MV-4-11 (cell line): ENCODE measurements around the gene DPYSL3.

Source experiments
- DNase-seq: peaks from one replicate; lab custom pipeline; 2025; lab: John Stamatoyannopoulos, UW

Gene DPYSL3

DNA sequence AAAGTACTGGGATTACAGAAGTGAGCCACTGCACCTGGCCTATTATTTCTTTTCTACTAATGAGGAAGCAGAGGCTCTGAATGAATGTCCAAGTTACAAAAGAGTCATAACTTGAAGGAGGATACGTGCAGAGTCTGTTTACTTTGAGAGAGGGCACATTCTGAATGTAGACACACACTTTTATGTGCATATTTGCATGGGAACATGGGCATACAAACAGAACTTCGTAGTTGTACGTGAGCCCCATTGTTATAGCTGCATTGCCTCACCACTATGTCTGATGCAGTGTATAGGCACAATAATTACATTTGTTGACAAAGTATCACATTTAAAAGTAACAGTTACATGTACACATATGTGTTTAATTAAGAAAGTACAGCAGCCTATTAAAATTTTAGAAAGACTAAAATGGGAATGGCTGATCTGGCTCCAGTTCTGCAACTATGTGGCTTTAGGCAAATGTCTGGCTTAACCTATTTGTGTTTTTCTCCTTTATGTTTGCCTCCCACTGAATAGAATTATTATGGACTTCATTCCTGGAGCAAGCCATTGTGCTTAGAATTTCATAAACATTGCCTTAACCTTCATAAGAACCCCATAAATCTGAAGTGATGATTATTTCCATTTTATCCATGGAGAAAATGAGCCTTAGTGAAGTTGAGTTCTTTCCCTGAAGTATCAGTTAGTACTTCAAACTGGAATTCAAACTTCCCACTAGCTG is 3.0 kb upstream of the DPYSL3 start:
- no peak for DNase-seq

DNA sequence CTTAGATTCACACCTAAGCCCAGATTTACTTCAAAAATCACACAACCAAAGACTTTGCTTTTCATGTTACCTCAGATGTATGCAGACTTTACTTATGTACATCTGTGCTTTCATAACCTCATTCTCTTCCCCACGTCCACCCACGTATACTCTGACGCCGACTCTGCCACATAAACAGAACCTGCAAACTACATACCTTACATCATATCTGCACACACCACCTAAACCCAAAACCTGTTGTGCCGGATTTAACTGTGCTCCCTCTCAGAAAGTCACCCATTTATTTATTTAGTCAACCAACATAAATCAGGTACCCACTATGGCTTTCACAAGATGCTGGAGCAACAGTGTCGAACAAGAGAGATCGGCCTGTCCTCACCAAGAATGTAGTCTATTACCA is 1.0 kb upstream of the DPYSL3 start:
- no peak for DNase-seq

DNA sequence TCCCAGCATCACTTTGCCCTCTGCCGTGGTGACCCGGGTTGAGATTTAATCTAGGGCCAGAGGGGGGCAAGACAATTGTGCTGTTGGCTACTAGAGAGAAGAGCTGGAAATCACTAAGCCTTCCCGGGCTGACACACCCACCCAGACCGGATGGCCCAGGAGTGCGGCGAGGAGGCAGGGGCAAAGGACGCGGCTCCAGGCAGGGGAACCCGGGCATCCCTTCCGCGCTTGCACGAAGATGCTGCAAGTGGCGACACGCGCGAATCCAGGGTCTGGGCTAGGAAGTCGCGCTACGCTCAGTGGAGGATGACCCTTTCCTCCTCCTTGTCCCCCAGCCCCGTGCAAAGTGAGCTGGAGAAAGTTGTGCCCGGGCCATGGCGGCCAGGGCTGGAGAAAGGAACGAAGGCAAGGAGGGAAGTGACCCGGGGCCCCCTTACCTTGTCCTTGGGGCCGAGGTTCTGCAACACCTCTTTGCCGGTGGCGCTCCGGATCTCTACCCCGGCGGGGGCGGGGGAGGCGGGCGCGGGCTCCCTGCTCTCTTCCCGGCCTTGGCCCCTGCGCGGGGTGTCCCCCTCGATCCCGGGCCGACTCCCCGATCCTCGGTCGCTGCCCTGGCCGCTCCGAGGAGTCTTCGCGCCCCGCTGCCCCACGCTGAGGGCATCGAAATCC is 693 bp downstream of the DPYSL3 start:
- no peak for DNase-seq

DNA sequence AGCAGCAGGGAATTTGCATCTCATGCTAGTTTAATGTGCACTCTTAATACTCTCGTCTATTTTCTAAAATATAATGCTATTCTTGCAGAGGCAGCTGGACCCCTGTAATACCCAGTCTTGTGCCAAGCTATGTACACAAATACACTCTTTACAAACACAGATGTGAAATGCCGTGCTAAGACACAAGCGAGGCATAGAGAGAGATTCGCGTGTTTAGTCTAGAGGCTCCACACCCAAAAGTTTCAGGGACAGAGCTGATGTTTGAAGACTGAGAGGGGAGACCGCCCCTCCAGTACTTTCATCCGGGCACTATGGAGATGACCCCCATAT is 1.2 kb downstream of the DPYSL3 start:
- DNase-seq = no peak

DNA sequence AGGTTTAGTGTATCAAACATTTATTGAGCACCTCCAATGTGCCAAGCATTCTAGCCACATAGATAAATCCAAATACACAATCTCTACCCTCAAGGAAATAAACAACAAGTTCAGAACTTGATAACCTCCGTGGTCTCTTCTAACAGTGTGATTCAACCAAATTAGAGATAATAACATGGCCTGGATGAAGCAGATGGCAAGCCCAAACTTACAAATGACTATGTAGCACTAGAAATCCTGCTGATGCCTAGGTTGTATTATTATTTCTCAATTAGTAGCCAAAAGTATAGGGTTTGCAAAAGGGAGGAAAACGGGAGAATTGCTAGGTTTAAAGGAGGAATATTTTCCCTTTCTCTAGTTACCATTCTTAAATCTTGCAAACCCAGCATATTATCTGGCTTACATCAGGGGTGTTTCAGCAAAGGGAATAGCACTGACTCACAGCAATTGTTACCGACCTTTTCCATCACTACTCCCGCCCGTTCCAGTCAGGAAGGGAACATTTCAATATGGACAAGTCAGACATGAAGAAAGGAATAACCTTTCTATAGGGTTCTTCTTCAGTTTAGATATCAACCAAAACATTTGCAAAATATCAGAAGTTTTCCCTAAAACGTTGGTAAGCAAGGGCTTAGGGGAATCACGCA is 2.3 kb downstream of the DPYSL3 start:
- DNase-seq = no peak

DNA sequence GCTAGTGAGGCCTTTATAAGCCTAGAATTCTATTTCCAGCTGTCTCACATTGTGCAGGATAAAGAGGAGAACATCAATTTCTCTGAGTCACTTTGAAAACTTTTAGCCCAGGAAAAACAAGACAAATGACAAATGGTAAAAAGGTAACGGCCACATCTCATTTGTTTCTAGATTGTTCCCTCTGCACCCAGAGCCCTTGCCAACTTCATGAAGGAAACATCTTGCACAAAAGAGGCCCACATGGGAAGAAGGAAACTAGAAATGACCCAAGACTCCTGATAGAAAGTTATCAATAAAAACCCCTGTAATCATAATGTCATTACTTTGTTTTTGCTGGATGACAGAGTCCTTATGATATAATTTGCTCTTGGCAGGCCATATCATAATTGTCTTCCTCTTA is 5.3 kb downstream of the DPYSL3 start:
- DNase-seq = no peak

DNA sequence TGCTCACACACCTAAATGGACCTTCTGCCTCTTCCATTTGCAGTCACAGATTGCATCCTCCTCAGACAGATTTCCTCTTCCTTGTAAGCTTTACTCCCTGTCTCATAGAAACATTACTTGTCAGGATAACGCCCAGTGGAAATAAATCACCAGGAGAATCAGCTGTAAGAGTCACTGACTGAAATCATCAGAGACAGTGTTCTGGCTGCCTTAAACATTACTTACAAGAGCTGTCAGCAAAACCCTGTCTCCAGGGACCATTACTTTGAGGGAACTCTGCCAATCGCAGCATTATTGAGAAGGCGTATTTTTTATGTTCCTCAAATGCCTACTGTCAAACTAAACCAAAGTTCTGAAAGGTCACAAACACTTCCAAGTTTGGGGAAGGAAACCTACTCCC is 5.9 kb downstream of the DPYSL3 start:
- DNase-seq = no peak

DNA sequence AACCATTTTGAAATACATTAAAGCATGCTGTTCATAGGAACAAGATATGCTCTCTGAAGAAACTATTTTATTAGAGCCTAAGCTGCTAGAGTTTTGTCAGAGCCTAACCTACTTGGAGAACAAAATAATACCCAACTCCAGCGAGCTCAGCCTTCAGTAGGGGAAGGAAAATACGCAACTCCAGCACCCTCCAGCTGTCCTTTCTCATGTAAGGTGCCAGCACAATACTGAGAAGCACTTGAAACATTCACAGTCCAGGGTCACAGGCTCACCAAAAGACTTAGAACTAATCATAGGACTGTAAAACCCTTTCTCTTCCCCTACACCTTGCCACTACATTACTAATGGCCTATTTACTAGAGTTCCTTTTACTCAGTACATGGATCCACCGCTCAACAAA is 18.9 kb downstream of the DPYSL3 start:
- DNase-seq = no peak

DNA sequence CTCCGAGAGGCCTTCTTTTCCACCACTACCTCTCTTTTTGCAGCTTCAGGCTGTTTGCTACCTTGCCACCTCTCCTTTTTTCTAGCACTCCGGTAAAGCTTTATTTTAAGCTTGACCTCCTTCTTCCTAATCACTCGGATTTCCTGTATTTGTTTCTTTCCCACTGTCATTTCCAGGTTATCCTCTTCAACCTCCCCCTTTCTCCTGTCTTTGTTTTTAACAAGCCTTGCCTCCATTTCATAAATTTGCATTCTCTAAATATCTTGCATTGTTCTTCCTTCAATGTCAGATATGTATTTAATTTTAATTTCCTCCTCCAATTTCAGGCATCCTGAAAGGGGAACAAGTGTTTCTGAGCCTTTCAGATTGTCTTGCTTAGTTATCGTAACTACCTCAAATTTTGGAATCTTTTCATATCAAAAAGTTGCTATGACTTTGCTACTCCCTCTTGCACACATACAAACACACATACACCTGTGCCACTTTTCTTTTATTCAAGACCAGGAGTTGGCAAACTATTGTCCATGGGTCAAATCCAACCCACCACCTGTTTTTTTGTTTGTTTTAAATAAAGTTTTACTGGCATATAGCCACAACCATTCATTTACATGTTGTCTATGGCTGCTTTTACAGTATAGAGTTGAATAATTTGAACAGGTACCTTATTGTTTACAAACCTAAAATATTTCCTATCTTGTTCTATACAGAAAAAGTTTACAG is 22.7 kb downstream of the DPYSL3 start:
- DNase-seq = no peak

DNA sequence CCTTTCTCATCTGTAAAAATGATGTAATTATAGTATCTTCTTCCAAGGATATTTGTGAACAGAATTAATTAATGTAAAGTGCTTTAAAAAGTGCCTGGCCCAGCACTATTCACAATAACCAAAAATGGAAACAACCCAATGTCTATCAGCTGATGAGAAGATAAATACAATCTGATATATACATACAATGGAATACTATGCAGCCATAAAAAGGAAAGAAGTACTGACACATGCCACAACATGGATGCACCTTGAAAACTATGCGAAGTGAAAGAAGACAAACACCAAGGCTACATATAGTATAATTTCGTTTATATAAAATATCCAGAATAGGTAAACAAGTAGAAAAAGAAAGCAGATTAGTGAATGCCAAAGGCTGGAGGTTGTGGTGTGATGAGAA is 24.1 kb downstream of the DPYSL3 start:
- no peak for DNase-seq

DNA sequence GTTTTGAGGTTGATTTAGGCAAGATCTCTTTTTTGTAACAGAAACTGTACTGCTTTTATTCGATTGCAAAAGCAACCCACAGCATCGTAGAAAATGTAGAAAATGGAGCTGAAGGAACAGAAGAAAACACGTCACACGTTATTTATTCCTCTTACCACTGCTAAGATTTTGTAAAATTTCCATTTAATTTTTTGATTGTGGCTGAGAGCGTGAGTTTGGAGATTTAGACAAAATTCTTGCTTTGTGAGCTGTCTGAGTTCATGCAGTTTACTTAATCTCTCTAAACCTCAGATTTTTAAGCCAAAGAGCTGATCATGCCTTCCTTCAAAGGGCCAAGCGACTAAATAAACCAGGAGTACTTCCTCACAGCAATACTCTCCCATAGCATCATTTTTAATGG is 24.8 kb downstream of the DPYSL3 start:
- no peak for DNase-seq

DNA sequence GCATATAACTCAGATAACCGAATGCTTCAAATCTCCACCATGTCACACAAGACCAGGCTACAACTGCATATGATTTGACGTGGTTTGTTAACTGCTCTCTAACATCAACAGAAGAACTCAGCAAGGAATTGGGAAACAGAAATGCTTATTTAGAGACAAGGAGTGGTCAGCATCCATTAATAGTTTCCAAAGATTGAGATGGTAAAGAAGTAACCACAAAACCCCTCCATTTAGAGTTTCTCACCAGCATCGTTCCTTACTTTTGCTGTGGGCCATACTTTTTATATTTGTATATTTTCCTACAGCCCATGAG is 25.2 kb downstream of the DPYSL3 start:
- DNase-seq = peak; percentile 6

DNA sequence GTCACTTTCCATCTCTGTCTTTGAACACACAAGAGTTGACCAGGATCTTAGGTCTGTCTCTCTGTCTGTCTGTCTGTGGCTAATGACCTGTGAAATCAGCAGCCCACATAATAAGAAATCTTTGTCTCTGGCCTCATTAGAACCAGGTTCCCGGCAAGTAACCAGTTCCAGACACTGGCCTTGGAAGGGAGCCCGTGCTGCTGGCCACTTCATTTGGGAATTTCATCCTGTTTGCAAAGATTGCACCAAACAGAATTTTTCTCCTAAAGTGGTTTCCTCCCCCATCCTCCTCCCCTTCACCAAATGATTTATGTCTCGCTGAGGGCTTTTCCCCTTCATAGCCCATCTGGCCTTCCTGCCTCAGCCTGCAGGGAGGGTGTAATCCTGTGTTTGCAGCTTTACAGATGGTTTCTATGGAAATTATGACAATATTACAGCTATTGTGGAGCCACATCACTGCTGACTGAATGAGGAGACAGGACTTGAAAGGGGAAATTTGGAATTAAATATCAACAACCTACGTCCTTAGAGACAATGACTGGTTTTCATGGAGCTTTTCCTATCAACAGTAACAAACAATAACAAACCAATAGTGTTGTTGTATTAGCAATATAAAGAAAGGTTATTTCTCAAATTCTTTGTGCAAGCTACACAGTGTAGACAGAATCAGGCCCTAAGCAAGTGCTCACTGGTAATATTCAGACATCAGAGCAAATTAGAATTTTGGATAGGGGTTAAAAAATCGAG is 25.7 kb downstream of the DPYSL3 start:
- DNase-seq = peak; percentile 6

DNA sequence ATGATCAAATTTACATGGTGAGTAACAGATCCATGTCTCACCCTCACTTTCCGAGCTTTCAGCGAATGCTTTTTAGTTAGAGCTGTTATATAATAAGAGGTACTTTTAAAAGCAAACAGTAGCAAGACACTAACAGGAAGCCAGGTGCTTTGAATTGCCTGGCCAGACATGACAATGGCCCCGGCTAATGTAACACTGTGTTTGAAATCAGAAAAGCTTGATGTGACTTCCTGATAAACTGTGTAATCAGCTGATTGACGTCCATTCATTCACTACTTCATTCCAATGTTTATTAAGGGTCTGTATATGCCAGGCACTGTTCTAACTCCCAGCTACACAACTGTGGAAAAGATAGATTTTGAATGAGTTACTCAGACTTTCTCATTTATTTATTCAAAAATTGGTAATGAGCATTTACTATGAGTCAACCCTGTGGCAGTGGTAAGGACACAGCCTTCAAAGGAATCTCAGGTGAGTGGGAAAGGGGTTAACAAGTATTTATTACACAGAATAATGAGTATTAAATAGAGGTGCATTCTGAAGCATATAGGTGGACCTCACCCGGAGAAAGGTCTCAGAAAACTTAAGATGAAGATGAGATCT is 26.6 kb downstream of the DPYSL3 start:
- no peak for DNase-seq

DNA sequence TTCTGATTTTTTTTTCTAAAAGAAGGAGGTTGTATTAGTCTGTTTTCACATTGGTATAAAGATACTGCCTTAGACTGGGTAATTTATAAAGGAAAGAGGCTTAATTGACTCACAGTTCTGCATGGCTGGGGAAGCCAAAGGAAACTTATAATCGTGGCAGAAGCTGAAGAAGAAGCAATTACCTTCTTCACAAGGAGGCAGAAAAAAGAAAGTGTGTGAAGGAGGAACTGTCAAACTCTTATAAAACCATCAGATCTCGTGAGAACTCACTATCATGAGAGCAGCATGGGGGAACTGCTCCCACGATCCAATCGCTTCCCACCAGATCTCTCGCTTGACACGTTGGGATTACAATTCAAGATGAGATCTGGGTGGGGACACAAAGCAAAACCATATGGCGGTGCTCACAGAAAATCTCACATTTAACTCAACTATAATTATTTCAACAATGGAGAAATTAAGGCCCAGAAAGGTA is 27.1 kb downstream of the DPYSL3 start:
- DNase-seq = peak; percentile 52

DNA sequence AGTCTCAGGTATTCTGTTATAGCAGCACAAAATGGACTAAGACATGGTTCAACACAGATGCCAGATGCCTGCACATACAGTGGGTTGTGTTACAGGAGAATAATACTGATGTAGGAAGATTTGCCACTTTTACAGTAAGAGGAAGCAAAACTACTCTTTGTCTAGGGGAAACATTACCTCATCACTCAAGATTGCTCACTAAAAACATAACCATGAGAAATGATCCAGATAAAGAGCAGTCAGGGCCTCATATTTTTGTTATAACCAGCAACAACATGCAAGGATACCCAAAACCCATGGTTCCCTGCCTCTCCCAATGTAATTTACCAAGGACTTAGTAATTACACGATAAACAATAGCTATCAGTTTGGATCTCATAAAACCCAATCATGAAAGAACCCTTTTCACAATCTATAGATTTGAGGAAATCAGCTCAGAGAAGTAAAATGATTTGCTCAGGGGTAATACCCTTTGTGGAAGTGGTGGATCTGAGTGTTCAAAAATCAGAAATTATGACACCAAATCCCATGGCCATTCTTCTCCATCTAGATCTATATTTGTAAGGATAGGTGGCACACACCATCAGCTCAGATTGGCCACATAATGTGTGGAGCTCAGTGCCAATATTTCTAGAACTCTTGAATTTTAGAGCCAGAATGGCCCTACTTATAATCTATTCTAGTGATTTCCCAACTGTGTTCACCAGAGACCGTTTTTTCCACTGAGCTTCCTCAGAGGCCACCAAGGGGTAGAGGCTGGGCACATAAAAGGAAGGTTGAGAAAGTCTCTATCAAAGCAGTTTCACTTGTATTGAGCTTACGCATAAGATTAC is 27.8 kb downstream of the DPYSL3 start:
- peak; percentile 83 for DNase-seq

DNA sequence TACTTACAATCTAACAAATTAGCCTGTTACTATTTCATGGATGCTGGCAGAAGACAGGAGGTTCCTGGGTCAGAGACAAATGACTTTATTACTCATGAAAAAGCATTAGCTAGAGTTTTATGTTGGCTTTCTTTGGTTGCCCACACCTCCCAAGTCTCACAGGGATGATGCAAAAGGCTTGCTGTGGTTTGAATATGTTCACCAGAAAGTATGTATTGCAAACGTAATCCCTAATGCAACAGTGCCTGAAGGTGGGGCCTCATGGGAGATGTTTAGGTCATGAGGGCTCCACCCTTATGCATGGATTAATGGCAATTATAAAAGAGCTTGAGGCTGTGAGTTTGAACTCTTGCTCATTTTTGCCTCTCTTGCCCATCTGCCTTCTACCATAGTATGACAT is 28.5 kb downstream of the DPYSL3 start:
- DNase-seq = peak; percentile 74

DNA sequence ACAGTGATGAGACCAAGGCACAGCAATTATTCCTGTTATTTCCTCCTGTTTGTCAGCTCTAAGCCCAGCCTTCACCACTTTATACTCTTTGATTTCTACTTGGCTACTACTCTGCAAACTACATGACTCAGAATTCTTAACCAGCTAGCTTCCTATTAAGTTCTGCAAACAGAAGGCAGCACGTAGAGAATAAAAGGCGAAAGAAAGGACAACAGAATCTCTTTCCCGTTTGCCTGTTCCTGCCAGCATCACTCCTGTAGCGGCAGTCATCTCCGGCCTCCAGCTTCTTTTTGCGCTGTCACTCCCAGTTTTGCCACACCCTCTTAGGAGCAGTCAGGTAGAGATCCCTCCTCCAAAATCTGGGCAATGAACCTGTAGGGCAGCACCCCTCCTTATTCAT is 29.9 kb downstream of the DPYSL3 start:
- DNase-seq = no peak

DNA sequence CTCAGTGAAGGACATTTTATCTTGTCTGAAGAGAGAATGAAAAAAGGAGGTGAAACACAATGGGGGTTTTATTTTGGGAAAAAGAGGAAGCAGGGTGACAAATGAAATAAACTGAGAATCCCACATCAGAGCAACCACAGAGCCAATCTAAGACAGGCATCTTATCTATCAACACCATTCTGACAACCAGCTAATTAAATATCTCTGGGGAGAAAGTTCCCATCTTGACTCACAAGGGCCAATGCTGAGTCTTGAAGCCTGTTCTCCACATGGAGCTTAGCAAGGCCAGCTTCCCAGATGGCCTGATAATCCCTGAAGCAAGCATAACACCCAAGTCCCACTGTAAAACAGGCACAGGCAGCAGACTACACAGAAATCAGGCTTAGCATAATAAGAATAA is 30.4 kb downstream of the DPYSL3 start:
- peak; percentile 79 for DNase-seq

DNA sequence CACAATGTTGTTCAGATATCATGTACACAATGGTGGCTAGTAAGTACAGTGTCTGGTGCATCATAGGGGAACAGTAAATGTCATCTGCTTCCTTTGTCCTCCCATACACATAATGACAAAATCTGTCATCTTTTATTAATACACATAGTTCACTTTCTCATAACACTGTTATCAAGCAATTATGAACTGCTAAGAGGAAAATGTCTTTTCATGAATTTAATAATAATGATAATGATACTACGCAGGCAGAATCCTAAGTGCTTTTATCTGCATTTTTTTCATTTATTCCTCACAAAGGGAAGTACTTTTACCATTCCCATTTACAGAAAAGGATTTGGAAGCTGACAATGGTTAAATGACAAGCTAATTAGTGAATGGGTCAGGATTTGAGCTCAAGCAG is 35.7 kb downstream of the DPYSL3 start:
- no peak for DNase-seq
